ENCODE measurements around the gene SPRED3.

The SPRED3 gene

GRCh38 chr19:38392707-38393308 lies 4.3 kb downstream of the SPRED3 start:
- H4K20me1 ChIP-seq (ENCODE audit: insufficient read depth, low read length) = no peaks in the 10 kb centered on the region
- H3K27me3 ChIP-seq (ENCODE audit: low read depth, low read length) = no peaks in the 10 kb centered on the region
- H3K9me3 ChIP-seq (ENCODE audit: insufficient read depth, low read length) = no peaks in the 10 kb centered on the region
- H3K9ac ChIP-seq (ENCODE audit: low read length) = no peak overlapping the region
- no peak overlapping the region for H3K4me2 ChIP-seq (ENCODE audit: low read length)
- TF ChIP-seq EZH2phosphoT487 (IDR thresholded peaks at IDR 0.05; ENCODE audit: low read depth) = no peak
- TF ChIP-seq CTCF (IDR thresholded peaks at IDR 0.05; ENCODE audit: low read depth, low read length) = no peak
- no peak overlapping the region for H3K27ac ChIP-seq (ENCODE audit: low read length)
- no peak overlapping the region for H3K4me3 ChIP-seq (ENCODE audit: low read length)
- no peak overlapping the region for H2AFZ ChIP-seq (ENCODE audit: low read depth, low read length)
- no peaks in the 10 kb centered on the region; the same call in 1 of the 2 replicates for H3K4me1 ChIP-seq (ENCODE audit: low read length)
- H3K79me2 ChIP-seq (ENCODE audit: low read length) = no peaks in the 10 kb centered on the region
- H3K36me3 ChIP-seq (replicated peaks; ENCODE audit: low read depth, low read length) = no peaks in the 10 kb centered on the region

GRCh38 chr19:38394488-38394887 lies 6.0 kb downstream of the SPRED3 start:
- no peak overlapping the region for H3K4me2 ChIP-seq (ENCODE audit: low read length)
- H3K9me3 ChIP-seq (ENCODE audit: insufficient read depth, low read length) = no peaks in the 10 kb centered on the region
- H2AFZ ChIP-seq (ENCODE audit: low read depth, low read length) = no peak overlapping the region
- H3K79me2 ChIP-seq (ENCODE audit: low read length) = no peaks in the 10 kb centered on the region
- H3K9ac ChIP-seq (ENCODE audit: low read length) = no peak overlapping the region
- no peak for TF ChIP-seq CTCF (IDR thresholded peaks at IDR 0.05; ENCODE audit: low read depth, low read length)
- TF ChIP-seq EZH2phosphoT487 (IDR thresholded peaks at IDR 0.05; ENCODE audit: low read depth) = no peak
- H4K20me1 ChIP-seq (ENCODE audit: insufficient read depth, low read length) = no peaks in the 10 kb centered on the region
- no peaks in the 10 kb centered on the region for H3K27me3 ChIP-seq (ENCODE audit: low read depth, low read length)
- H3K36me3 ChIP-seq (replicated peaks; ENCODE audit: low read depth, low read length) = no peaks in the 10 kb centered on the region
- H3K27ac ChIP-seq (ENCODE audit: low read length) = no peak overlapping the region
- no peak overlapping the region for H3K4me3 ChIP-seq (ENCODE audit: low read length)
- H3K4me1 ChIP-seq (ENCODE audit: low read length) = no peaks in the 10 kb centered on the region

- Histone ChIP-seq H3K9ac (ENCODE audit: low read length) (no peak overlapping the region), H3K9me3 (ENCODE audit: insufficient read depth, low read length) (no peaks in the 10 kb centered on the region), H4K20me1 (ENCODE audit: insufficient read depth, low read length) (no peaks in the 10 kb centered on the region), H3K27me3 (ENCODE audit: low read depth, low read length) (no peaks in the 10 kb centered on the region), H3K4me1 (ENCODE audit: low read length) (no peaks in the 10 kb centered on the region), H3K4me2 (ENCODE audit: low read length) (no peak overlapping the region), H3K27ac (ENCODE audit: low read length) (no peak overlapping the region), H3K79me2 (ENCODE audit: low read length) (no peaks in the 10 kb centered on the region), H2AFZ (ENCODE audit: low read depth, low read length) (no peak overlapping the region), H3K4me3 (ENCODE audit: low read length) (no peak overlapping the region), H3K36me3 (replicated peaks; ENCODE audit: low read depth, low read length) (no peaks in the 10 kb centered on the region)
- no peak for TF ChIP-seq CTCF (IDR thresholded peaks at IDR 0.05; ENCODE audit: low read depth, low read length)
- no peak for TF ChIP-seq EZH2phosphoT487 (IDR thresholded peaks at IDR 0.05; ENCODE audit: low read depth)
Measured at GRCh38 chr19:38395381-38396114, 7.1 kb downstream of the SPRED3 start.

- TF ChIP-seq EZH2phosphoT487 (IDR thresholded peaks at IDR 0.05; ENCODE audit: low read depth) = no peak
- no peak for TF ChIP-seq CTCF (IDR thresholded peaks at IDR 0.05; ENCODE audit: low read depth, low read length)
- Histone ChIP-seq H3K27me3 (ENCODE audit: low read depth, low read length) (no peaks in the 10 kb centered on the region), H3K9ac (ENCODE audit: low read length) (no peak overlapping the region)
Measured at GRCh38 chr19:38399081-38399480, 10.6 kb downstream of the SPRED3 start.

More at GRCh38 chr19:38399081-38399480, 10.6 kb downstream of the SPRED3 start:
- H4K20me1 ChIP-seq (ENCODE audit: insufficient read depth, low read length) = no peaks in the 10 kb centered on the region
- H3K4me2 ChIP-seq (ENCODE audit: low read length) = no peak overlapping the region
- no peak overlapping the region for H3K27ac ChIP-seq (ENCODE audit: low read length)
- no peak overlapping the region for H2AFZ ChIP-seq (ENCODE audit: low read depth, low read length)
- no peaks in the 10 kb centered on the region for H3K9me3 ChIP-seq (ENCODE audit: insufficient read depth, low read length)
- H3K4me1 ChIP-seq (ENCODE audit: low read length) = peaks cover 5% of the 10 kb centered on the region; the same call in 1 of the 2 replicates
- H3K79me2 ChIP-seq (ENCODE audit: low read length) = peaks cover 2% of the 10 kb centered on the region; the same call in 1 of the 2 replicates
- no peak overlapping the region for H3K4me3 ChIP-seq (ENCODE audit: low read length)
- H3K36me3 ChIP-seq (replicated peaks; ENCODE audit: low read depth, low read length) = no peaks in the 10 kb centered on the region
